ENCODE results near the gene PPP1R11.

PPP1R11 gene

GRCh38 chr6:30061858-30062458 lies 5.0 kb upstream of the PPP1R11 start:
- DNase-seq (ENCODE audit: low read depth) = no peak

GRCh38 chr6:30062471-30063178 lies 4.4 kb upstream of the PPP1R11 start:
- no peak for DNase-seq (ENCODE audit: low read depth)

- DNase-seq (ENCODE audit: low read depth) = no peak
These were observed 3.7 kb upstream of the PPP1R11 start for GRCh38 chr6:30063315-30063714.

- DNase-seq (ENCODE audit: low read depth) = no peak
These were observed 916 bp upstream of the PPP1R11 start for GRCh38 chr6:30066082-30066481.

- no peak for DNase-seq (ENCODE audit: low read depth)
These were observed 602 bp downstream of the PPP1R11 start for GRCh38 chr6:30067460-30068139.

GRCh38 chr6:30071081-30071818 lies 4.3 kb downstream of the PPP1R11 start:
- no peak for DNase-seq (ENCODE audit: low read depth)

- DNase-seq (ENCODE audit: low read depth) = no peak
These were observed 4.9 kb downstream of the PPP1R11 start for GRCh38 chr6:30071858-30072257.

- DNase-seq (ENCODE audit: low read depth) = no peak
These were observed 6.7 kb downstream of the PPP1R11 start for GRCh38 chr6:30073489-30074235.

GRCh38 chr6:30074331-30075093 lies 7.5 kb downstream of the PPP1R11 start:
- no peak for DNase-seq (ENCODE audit: low read depth)

- DNase-seq (ENCODE audit: low read depth) = no peak
These were observed 8.2 kb downstream of the PPP1R11 start, which contains the start of gene RNF39 for GRCh38 chr6:30075094-30075789. Gene RNF39 (minus strand): TSS chr6:30075769. CDS start chr6:30075585, 184 bp downstream.

- DNase-seq (ENCODE audit: low read depth) = no peak
These were observed 9.1 kb downstream of the PPP1R11 start for GRCh38 chr6:30075790-30076732.

- DNase-seq (ENCODE audit: low read depth) = no peak
These were observed 10.2 kb downstream of the PPP1R11 start for GRCh38 chr6:30077218-30077617.

- no peak for DNase-seq (ENCODE audit: low read depth)
These were observed 20.9 kb downstream of the PPP1R11 start for GRCh38 chr6:30087876-30088275.

GRCh38 chr6:30091577-30092381 lies 24.8 kb downstream of the PPP1R11 start:
- no peak for DNase-seq (ENCODE audit: low read depth)

GRCh38 chr6:30092852-30093543 lies 26.0 kb downstream of the PPP1R11 start:
- no peak for DNase-seq (ENCODE audit: low read depth)

GRCh38 chr6:30093951-30094661 lies 27.1 kb downstream of the PPP1R11 start:
- DNase-seq (ENCODE audit: low read depth) = no peak

GRCh38 chr6:30096829-30097228 lies 29.8 kb downstream of the PPP1R11 start:
- no peak for DNase-seq (ENCODE audit: low read depth)
